ENCODE measurements around the gene TMEM147. TPM values are rescaled to one million over a fixed set of nuclear protein-coding genes. Genes with fewer than 3 reads are reported as not detected.

The TMEM147 gene
- total RNA-seq, 6 experiments from 2014 or later = 104 to 130 (median 115) TPM

GRCh38 chr19:35561436-35561835, 16.0 kb downstream of the TMEM147 start:
- Mint-ChIP-seq H3K27me3 (ENCODE audit: insufficient read depth) (peaks cover 45% of the 10 kb centered on the region), H3K9me3 (no peaks in the 10 kb centered on the region), H3K36me3 (ENCODE audit: low read depth) (no peaks in the 10 kb centered on the region), H3K4me3 (no peak overlapping the region), H3K4me1 (ENCODE audit: low read depth) (no peaks in the 10 kb centered on the region), H3K27ac (no peak overlapping the region)
- DNase-seq = no peak
- TF ChIP-seq CTCF (IDR thresholded peaks at IDR 0.05) = no peak

- no peak overlapping the region for H3K4me3 Mint-ChIP-seq
- DNase-seq = no peak
Measured at GRCh38 chr19:35562336-35562735, 16.9 kb downstream of the TMEM147 start.

GRCh38 chr19:35562776-35563175, 17.4 kb downstream of the TMEM147 start:
- H3K27me3 Mint-ChIP-seq (ENCODE audit: insufficient read depth) = peaks cover 47% of the 10 kb centered on the region
- no peak overlapping the region for H3K27ac Mint-ChIP-seq
- H3K9me3 Mint-ChIP-seq = no peaks in the 10 kb centered on the region
- TF ChIP-seq CTCF (IDR thresholded peaks at IDR 0.05) = no peak
- DNase-seq = no peak
- H3K4me1 Mint-ChIP-seq (ENCODE audit: low read depth) = no peaks in the 10 kb centered on the region
- no peaks in the 10 kb centered on the region for H3K36me3 Mint-ChIP-seq (ENCODE audit: low read depth)
- no peak overlapping the region for H3K4me3 Mint-ChIP-seq

More at GRCh38 chr19:35562336-35562735, 16.9 kb downstream of the TMEM147 start:
- Mint-ChIP-seq H3K36me3 (ENCODE audit: low read depth) (no peaks in the 10 kb centered on the region), H3K4me1 (ENCODE audit: low read depth) (no peaks in the 10 kb centered on the region), H3K27ac (no peak overlapping the region), H3K9me3 (no peaks in the 10 kb centered on the region), H3K27me3 (ENCODE audit: insufficient read depth) (peaks cover 45% of the 10 kb centered on the region)
- no peak for TF ChIP-seq CTCF (IDR thresholded peaks at IDR 0.05)

- Mint-ChIP-seq H3K27me3 (ENCODE audit: insufficient read depth) (peaks cover 47% of the 10 kb centered on the region), H3K27ac (no peak within 1 kb of the TSS), H3K9me3 (no peaks in the 10 kb centered on the region), H3K4me3 (no peak within 1 kb of the TSS), H3K4me1 (ENCODE audit: low read depth) (no peaks in the 10 kb centered on the region), H3K36me3 (ENCODE audit: low read depth) (no peaks in the 10 kb centered on the region)
- no peak for DNase-seq
- no peak for TF ChIP-seq CTCF (IDR thresholded peaks at IDR 0.05)
Measured at GRCh38 chr19:35563207-35563829, 17.9 kb downstream of the TMEM147 start, which contains the start of gene ATP4A. Gene ATP4A, minus strand, starts transcription at chr19:35563658. Its CDS starts 29 bp downstream, at chr19:35563629.

GRCh38 chr19:35565016-35565856, 19.8 kb downstream of the TMEM147 start:
- DNase-seq = no peak
- H3K27me3 Mint-ChIP-seq (ENCODE audit: insufficient read depth) = peaks cover 34% of the 10 kb centered on the region
- no peak overlapping the region for H3K4me3 Mint-ChIP-seq
- H3K36me3 Mint-ChIP-seq (ENCODE audit: low read depth) = no peaks in the 10 kb centered on the region
- no peak overlapping the region for H3K27ac Mint-ChIP-seq
- no peak for TF ChIP-seq CTCF (IDR thresholded peaks at IDR 0.05)
- no peaks in the 10 kb centered on the region for H3K4me1 Mint-ChIP-seq (ENCODE audit: low read depth)
- no peaks in the 10 kb centered on the region for H3K9me3 Mint-ChIP-seq

All from HFFc6 (cell line).